Measurements from ENCODE around the gene TMEM147.

GRCh38 chr19:35514282-35514809, 31.1 kb upstream of the TMEM147 start:
- TF ChIP-seq POLR2A (IDR thresholded peaks at IDR 0.05) (no peak), CTCF (IDR thresholded peaks at IDR 0.05) (no peak)
